Esophagus muscularis mucosa (tissue), 4 donors: Measurements from ENCODE around the gene CASP3. TPM values are rescaled to one million over a fixed set of nuclear protein-coding genes. Genes with fewer than 3 reads are reported as not detected.

Experiments
- DNase-seq: peaks from one replicate; pipeline ENCODE4 v3.0.0-alpha.2; 2017; ENCODE audit errors: extremely low spot score
- H3K27ac ChIP-seq, 4 donors: fragments of 200-600 bp; sonication (generic); replicated peaks in 1 of 4; 1 replicate in 3 of 4; 2 replicates in 1 of 4; pipeline ENCODE4 v1.5.1; 2016 to 2019; ENCODE audit warnings: mild to moderate bottlenecking in 1 of 4
- H3K27me3 ChIP-seq, 4 donors: fragments of 200-600 bp; sonication (generic); one replicate each; pipeline versions ENCODE4 v1.5.1 to v1.6.0; 2016 to 2019
- H3K36me3 ChIP-seq, 4 donors: fragments of 200-600 bp; sonication (generic); one replicate each; pipeline ENCODE4 v1.5.1; 2016 to 2019
- H3K4me1 ChIP-seq, 4 donors: fragments of 200-600 bp; sonication (generic); one replicate each; pipeline ENCODE4 v1.5.1; 2016 to 2019
- H3K4me3 ChIP-seq, 4 donors: fragments of 200-600 bp; sonication (generic); 1 replicate in 2 of 4; 2 replicates in 2 of 4; pipeline ENCODE4 v1.5.1; 2016 to 2019; ENCODE audit warnings: mild to moderate bottlenecking in 4 of 4, moderate library complexity in 1 of 4
- H3K9me3 ChIP-seq, 4 donors: fragments of 200-600 bp; sonication (generic); 1 replicate in 3 of 4; 2 replicates in 1 of 4; pipeline ENCODE4 v1.5.1; 2016 to 2019
- CTCF ChIP-seq, 3 experiments: fragments of 200-600 bp in 2 of 3; fragments of 450-650 bp in 1 of 3; sonication (generic) in 2 of 3; IDR thresholded peaks; one replicate each; pipeline ENCODE4 v1.5.1; 2017 to 2019; ENCODE audit warnings: antibody characterized with exemption in 3 of 3, mild to moderate bottlenecking in 2 of 3, moderate library complexity in 1 of 3
- EP300 ChIP-seq: sonication (generic); formaldehyde crosslinking; IDR thresholded peaks from one replicate; pipeline ENCODE4 v1.6.1; 2017; ENCODE audit warnings: antibody characterized with exemption
- POLR2A ChIP-seq: fragments of 450-650 bp; IDR thresholded peaks from one replicate; pipeline ENCODE4 v1.6.1; 2017; ENCODE audit warnings: antibody characterized with exemption, moderate library complexity, mild to moderate bottlenecking, low read depth
- POLR2AphosphoS5 ChIP-seq, 2 donors: sonication (generic); formaldehyde crosslinking; IDR thresholded peaks; one replicate each; pipeline ENCODE4 v1.6.1; 2017; ENCODE audit warnings: antibody characterized with exemption in 2 of 2
- WGBS: methylation state at CpG from one replicate; pipeline ENCODE4 v1.1.5; 2018; 5-methylcytosine and 5-hydroxymethylcytosine counted together
- intact Hi-C: fragments of 100-400 bp; cut with DNase I; formaldehyde crosslinking; loops from one replicate; pipeline ENCODE4 v1.15.1; 2023
- total RNA-seq, 4 donors: library from RNA; depleted of rRNA; stranded (reverse); fragments of >200 nt; gene quantifications; one replicate each; pipeline versions ENCODE4 v1.1.0 to v1.2.1, GENCODE V29; 2016

The CASP3 gene
- total RNA-seq, 4 donors from 2014 or later, result 11.3 to 18.6 (median 15.9) TPM

GRCh38 chr4:184647266-184648053 lies 1.8 kb downstream of the CASP3 start:
- peak overlapping the region; percentile 96 to 100 (median 98) for H3K27ac ChIP-seq
- 67% methylated on average over 7 of the region's 7 CpGs for WGBS
- H3K36me3 ChIP-seq, result peaks cover 0 to 11% (median 0%) of the 10 kb centered on the region in 4 donors
- intact Hi-C loops, result loop anchor here (5.0 to 10.0 kb wide), 3 partner anchors 110 to 385 kb away; partner anchors contain the start of gene IRF2
- no peak for DNase-seq
- peak overlapping the region; percentile 79 to 99 (median 88) for H3K4me3 ChIP-seq
- TF ChIP-seq POLR2A, result no peak
- TF ChIP-seq CTCF (IDR thresholded peaks at IDR 0.05), result no peak
- TF ChIP-seq EP300, result no peak
- peaks cover 49 to 61% (median 53%) of the 10 kb centered on the region in 4 donors for H3K4me1 ChIP-seq
- H3K27me3 ChIP-seq, result no peaks in the 10 kb centered on the region
- H3K9me3 ChIP-seq, result no peaks in the 10 kb centered on the region

GRCh38 chr4:184645904-184646610 lies 3.2 kb downstream of the CASP3 start:
- H3K4me1 ChIP-seq, result peaks cover 47 to 63% (median 53%) of the 10 kb centered on the region in 4 donors
- intact Hi-C loops, result loop anchor here (5.0 to 10.0 kb wide), 3 partner anchors 109 to 384 kb away; partner anchors contain the start of gene IRF2
- peaks cover 0 to 11% (median 0%) of the 10 kb centered on the region in 4 donors for H3K36me3 ChIP-seq
- WGBS, result 57% methylated on average over 6 of the region's 6 CpGs
- H3K4me3 ChIP-seq, result no peak overlapping the region
- H3K27ac ChIP-seq, result peak overlapping the region; percentile 5 to 97 (median 24)
- no peak for TF ChIP-seq POLR2A
- TF ChIP-seq POLR2AphosphoS5 (IDR thresholded peaks at IDR 0.05), result no peak
- no peak for TF ChIP-seq EP300
- no peak for TF ChIP-seq CTCF (IDR thresholded peaks at IDR 0.05)
- no peaks in the 10 kb centered on the region for H3K27me3 ChIP-seq
- DNase-seq, result no peak
- H3K9me3 ChIP-seq, result no peaks in the 10 kb centered on the region

- no peak for DNase-seq
- Histone ChIP-seq H3K27me3 (no peaks in the 10 kb centered on the region), H3K27ac (no peak overlapping the region), H3K36me3 (peaks cover 0 to 11% (median 0%) of the 10 kb centered on the region in 4 donors), H3K4me1 (peaks cover 37 to 59% (median 47%) of the 10 kb centered on the region in 4 donors), H3K9me3 (no peaks in the 10 kb centered on the region), H3K4me3 (no peak overlapping the region)
- intact Hi-C loops, result loop anchor here (5.0 to 10.0 kb wide), 3 partner anchors 107 to 382 kb away; partner anchors contain the start of gene IRF2
- WGBS, result 79% methylated on average over 9 of the region's 9 CpGs
- no peak for TF ChIP-seq EP300
- TF ChIP-seq POLR2AphosphoS5 (IDR thresholded peaks at IDR 0.05), result no peak
- no peak for TF ChIP-seq CTCF (IDR thresholded peaks at IDR 0.05)
- TF ChIP-seq POLR2A, result no peak
Measured at GRCh38 chr4:184644553-184645307, 4.5 kb downstream of the CASP3 start.

- 88% methylated on average over 1 of the region's 1 CpG for WGBS
- Histone ChIP-seq H3K36me3 (peaks cover 0 to 11% (median 0%) of the 10 kb centered on the region in 4 donors), H3K27ac (no peak overlapping the region), H3K4me3 (no peak overlapping the region), H3K27me3 (no peaks in the 10 kb centered on the region), H3K4me1 (peaks cover 37 to 59% (median 47%) of the 10 kb centered on the region in 4 donors), H3K9me3 (no peaks in the 10 kb centered on the region)
- intact Hi-C loops, result loop anchor here (10.0 kb wide), 1 partner anchor 169 kb away; the partner anchor contains the start of gene IRF2
- TF ChIP-seq EP300 (no peak), POLR2AphosphoS5 (IDR thresholded peaks at IDR 0.05) (no peak), POLR2A (no peak), CTCF (IDR thresholded peaks at IDR 0.05) (no peak)
- no peak for DNase-seq
Measured at GRCh38 chr4:184643731-184644130, 5.5 kb downstream of the CASP3 start.
